SJCRH30 (cell line): Measurements from ENCODE around the gene MEI1. TPM values are rescaled to one million over a fixed set of nuclear protein-coding genes. Genes with fewer than 3 reads are reported as not detected.

ENCODE experiments used
- DNase-seq, 2 experiments: peaks; one replicate each; pipeline ENCODE4 v3.0.0-alpha.2; 2015 to 2020
- H3K27ac ChIP-seq: fragments of 250-450 bp; sonication (Bioruptor Pico); 2 replicates; pipeline ENCODE4 v1.5.1; 2020; ENCODE audit warnings: mild to moderate bottlenecking, moderate library complexity
- H3K27me3 ChIP-seq: fragments of 250-450 bp; sonication (Bioruptor Pico); 2 replicates; pipeline ENCODE4 v1.5.1; 2020; ENCODE audit warnings: mild to moderate bottlenecking, moderate library complexity
- H3K36me3 ChIP-seq: fragments of 250-450 bp; sonication (Bioruptor Pico); 2 replicates; pipeline ENCODE4 v1.5.1; 2020; ENCODE audit warnings: mild to moderate bottlenecking, moderate library complexity
- H3K4me1 ChIP-seq: fragments of 250-450 bp; sonication (Bioruptor Pico); 2 replicates; pipeline ENCODE4 v1.5.1; 2020; ENCODE audit warnings: mild to moderate bottlenecking, moderate library complexity
- H3K4me3 ChIP-seq: fragments of 250-450 bp; sonication (Bioruptor Pico); 2 replicates; pipeline ENCODE4 v1.5.1; 2020; ENCODE audit warnings: mild to moderate bottlenecking, moderate library complexity
- H3K9me3 ChIP-seq: fragments of 250-450 bp; sonication (Bioruptor Pico); replicated peaks from 2 replicates; pipeline ENCODE4 v1.5.1; 2020; ENCODE audit warnings: mild to moderate bottlenecking, moderate library complexity
- total RNA-seq: library from RNA; depleted of rRNA; stranded (reverse); fragments of >200 nt; shearing (Covaris generic); gene quantifications from 2 replicates; pipeline ENCODE4 v1.2.3, GENCODE V29; 2014

The MEI1 gene
- total RNA-seq, 1 experiment from 2014 or later, result not detected

- Histone ChIP-seq H3K4me3 (no peak overlapping the region), H3K36me3 (peaks cover 13% of the 10 kb centered on the region; the same call in 1 of the 2 replicates), H3K4me1 (peaks cover 4% of the 10 kb centered on the region), H3K9me3 (no peaks in the 10 kb centered on the region), H3K27me3 (no peaks in the 10 kb centered on the region), H3K27ac (no peak overlapping the region)
- no peak for DNase-seq
Observed at GRCh38 chr22:41810022-41810421, 110.7 kb downstream of the MEI1 start.

DNA sequence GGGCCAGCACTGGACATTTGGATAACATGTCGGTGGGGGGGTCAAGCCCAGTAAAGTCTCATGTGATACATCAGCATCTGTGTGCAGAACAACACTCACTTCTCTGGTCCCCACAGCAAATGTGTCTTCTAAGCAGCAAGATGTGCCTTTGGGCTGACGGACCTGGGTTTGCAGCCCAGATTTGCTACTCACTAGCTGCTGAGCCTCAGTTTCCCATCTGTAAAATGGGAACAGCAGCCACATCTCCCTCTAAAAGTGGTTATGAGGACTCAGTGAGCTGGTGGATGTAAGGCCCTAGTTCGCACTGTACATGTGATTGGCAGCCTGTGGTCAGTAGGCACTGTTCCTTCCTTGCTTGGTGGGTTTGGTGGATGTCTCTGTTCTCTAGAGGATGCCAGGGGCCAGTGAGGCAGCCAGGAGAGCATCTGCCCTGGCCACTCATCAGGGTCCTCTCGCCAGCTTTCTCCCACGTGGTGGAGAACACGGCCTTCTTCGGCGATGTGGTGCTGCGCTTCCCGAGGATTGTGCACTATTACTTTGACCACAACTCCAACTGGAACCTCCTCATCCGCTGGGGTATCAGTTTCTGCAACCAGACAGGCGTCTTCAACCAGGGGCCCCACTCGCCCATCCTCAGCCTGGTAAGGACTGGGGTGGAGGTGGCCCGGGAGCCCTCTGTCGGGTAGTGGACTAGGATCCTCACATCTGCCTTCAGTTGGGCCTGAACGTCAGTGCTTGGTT lies 113.7 kb downstream of the MEI1 start:
- H3K27me3 ChIP-seq, result no peaks in the 10 kb centered on the region
- H3K27ac ChIP-seq, result no peak overlapping the region
- no peaks in the 10 kb centered on the region for H3K9me3 ChIP-seq
- peaks cover 30% of the 10 kb centered on the region for H3K4me1 ChIP-seq
- no peak overlapping the region for H3K4me3 ChIP-seq
- DNase-seq, result no peak
- H3K36me3 ChIP-seq, result peaks cover 13% of the 10 kb centered on the region; the same call in 1 of the 2 replicates

DNA sequence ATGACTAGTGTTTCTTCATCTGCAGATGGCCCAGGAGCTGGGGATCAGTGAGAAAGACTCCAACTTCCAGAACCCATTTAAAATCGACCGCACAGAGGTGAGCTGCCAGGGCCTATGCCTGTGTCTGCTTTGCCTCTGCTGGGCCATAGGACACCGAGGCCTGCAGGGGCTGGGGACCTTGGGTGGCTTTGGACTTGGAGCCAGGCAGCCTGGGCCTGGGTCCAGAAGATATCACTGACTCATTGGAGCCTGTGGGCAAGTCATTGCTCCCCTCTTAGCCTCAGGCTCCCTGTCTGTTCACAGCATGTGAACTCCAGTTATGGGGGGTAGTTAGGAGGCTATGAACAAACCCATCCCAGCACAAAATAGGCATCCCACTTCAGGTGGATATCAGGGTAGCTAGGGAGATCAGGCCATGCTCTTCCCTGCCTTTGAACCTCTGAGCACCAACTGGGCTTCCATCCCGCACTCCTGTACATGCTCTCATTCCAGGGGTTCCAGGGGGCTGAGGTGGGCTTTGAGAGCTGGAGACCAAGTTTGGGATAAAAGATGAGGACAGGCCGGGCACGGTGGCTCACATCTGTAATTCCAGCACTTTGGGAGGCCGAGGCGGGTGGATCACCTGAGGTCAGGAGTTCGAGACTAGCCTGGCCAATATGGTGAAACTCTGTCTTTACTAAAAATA lies 114.6 kb downstream of the MEI1 start:
- no peak overlapping the region for H3K27ac ChIP-seq
- H3K36me3 ChIP-seq, result peaks cover 13% of the 10 kb centered on the region; the same call in 1 of the 2 replicates
- no peaks in the 10 kb centered on the region for H3K27me3 ChIP-seq
- no peak overlapping the region for H3K4me3 ChIP-seq
- no peak for DNase-seq
- H3K9me3 ChIP-seq, result no peaks in the 10 kb centered on the region
- peaks cover 35% of the 10 kb centered on the region for H3K4me1 ChIP-seq

DNA sequence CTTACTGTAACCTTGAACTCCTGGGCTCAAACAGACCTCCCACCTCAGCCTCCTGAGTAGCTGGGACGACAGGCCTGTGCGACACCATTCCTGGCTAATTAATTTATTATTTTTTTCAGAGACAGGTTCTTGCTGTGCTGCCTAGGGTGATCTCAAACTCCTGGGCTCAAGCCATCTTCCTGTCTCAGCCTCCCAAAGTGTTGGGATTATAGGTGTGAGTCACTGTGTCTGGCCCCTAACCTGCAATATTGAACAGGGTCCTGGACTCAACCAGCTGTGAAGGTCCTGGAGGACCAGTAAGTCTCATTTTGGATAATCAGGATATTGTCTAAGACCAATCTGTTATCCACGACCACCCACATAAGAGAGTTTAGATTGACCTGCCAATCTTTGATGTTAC lies 116.4 kb downstream of the MEI1 start:
- peak in 1 of 2 experiments; percentile 42 for DNase-seq
- peaks cover 8% of the 10 kb centered on the region; the same call in 1 of the 2 replicates for H3K36me3 ChIP-seq
- H3K27ac ChIP-seq, result peak overlapping the region; percentile 97
- peaks cover 35% of the 10 kb centered on the region for H3K4me1 ChIP-seq
- no peaks in the 10 kb centered on the region for H3K27me3 ChIP-seq
- H3K4me3 ChIP-seq, result no peak overlapping the region
- no peaks in the 10 kb centered on the region for H3K9me3 ChIP-seq

- no peaks in the 10 kb centered on the region for H3K9me3 ChIP-seq
- H3K4me1 ChIP-seq, result peaks cover 35% of the 10 kb centered on the region
- peak; percentile 92 to 96 for DNase-seq
- H3K27ac ChIP-seq, result peak overlapping the region; percentile 97
- H3K36me3 ChIP-seq, result peaks cover 8% of the 10 kb centered on the region; the same call in 1 of the 2 replicates
- no peaks in the 10 kb centered on the region for H3K27me3 ChIP-seq
- no peak overlapping the region for H3K4me3 ChIP-seq
Observed at GRCh38 chr22:41816241-41816640, 116.9 kb downstream of the MEI1 start.

DNA sequence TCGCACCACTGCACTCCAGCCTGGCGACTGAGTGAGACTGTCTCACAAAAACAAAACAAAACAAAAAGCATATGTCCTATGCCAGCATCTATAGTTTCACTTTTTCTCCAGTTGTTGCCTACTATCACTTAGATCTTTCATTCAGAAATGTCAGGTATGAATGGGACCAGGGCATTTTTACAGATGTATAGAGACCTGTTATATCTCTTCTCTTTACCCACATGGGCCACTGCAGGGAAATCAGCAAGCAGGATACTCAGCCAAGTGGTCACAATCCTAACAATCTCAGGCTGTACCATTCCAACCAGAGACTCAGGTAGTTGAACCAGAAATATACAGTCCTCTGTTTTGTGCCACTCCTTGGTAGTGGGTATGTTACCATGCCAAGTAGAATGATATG lies 117.6 kb downstream of the MEI1 start:
- Histone ChIP-seq H3K27me3 (no peaks in the 10 kb centered on the region), H3K4me3 (no peak overlapping the region), H3K4me1 (peaks cover 35% of the 10 kb centered on the region), H3K27ac (peak overlapping the region; percentile 97), H3K9me3 (no peaks in the 10 kb centered on the region), H3K36me3 (peaks cover 8% of the 10 kb centered on the region; the same call in 1 of the 2 replicates)
- DNase-seq, result no peak

DNA sequence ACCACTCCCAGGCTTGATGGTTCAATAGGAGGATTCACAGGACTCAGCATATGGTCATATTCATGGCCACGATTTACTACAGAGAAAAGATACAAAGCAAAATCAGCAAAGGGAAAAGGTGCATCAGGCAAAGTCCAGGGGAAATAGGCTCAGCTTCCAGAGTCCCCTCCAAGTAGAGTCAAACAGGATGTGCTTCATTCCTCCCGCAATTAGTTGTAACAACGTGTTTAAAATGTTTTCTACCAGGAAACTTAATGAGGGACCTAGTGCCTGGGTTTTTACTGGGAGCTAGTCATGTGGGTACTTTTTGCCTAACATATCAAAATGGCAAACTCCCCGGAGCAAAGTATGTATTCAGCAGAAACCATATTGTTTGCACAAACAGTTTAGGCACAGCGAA lies 118.7 kb downstream of the MEI1 start:
- DNase-seq, result no peak
- H3K27me3 ChIP-seq, result no peaks in the 10 kb centered on the region
- 0 out of 2 replicates have a peak overlapping the region, but pooled peaks have one; percentile 6 for H3K27ac ChIP-seq
- peaks cover 8% of the 10 kb centered on the region; the same call in 1 of the 2 replicates for H3K36me3 ChIP-seq
- H3K9me3 ChIP-seq, result no peaks in the 10 kb centered on the region
- no peak overlapping the region for H3K4me3 ChIP-seq
- peaks cover 35% of the 10 kb centered on the region for H3K4me1 ChIP-seq

GRCh38 chr22:41818596-41818995 lies 119.3 kb downstream of the MEI1 start:
- Histone ChIP-seq H3K36me3 (peaks cover 6% of the 10 kb centered on the region; the same call in 1 of the 2 replicates), H3K27ac (no peak overlapping the region)

GRCh38 chr22:41819257-41819656 lies 120.0 kb downstream of the MEI1 start:
- no peak for DNase-seq
- Histone ChIP-seq H3K9me3 (no peaks in the 10 kb centered on the region), H3K27me3 (no peaks in the 10 kb centered on the region), H3K36me3 (no peaks in the 10 kb centered on the region), H3K4me3 (no peak overlapping the region), H3K4me1 (peaks cover 35% of the 10 kb centered on the region), H3K27ac (no peak overlapping the region)

More at GRCh38 chr22:41818596-41818995, 119.3 kb downstream of the MEI1 start:
- DNase-seq, result no peak
- no peaks in the 10 kb centered on the region for H3K9me3 ChIP-seq
- no peaks in the 10 kb centered on the region for H3K27me3 ChIP-seq
- peaks cover 35% of the 10 kb centered on the region for H3K4me1 ChIP-seq
- H3K4me3 ChIP-seq, result no peak overlapping the region

- H3K4me1 ChIP-seq, result peaks cover 28% of the 10 kb centered on the region
- no peak overlapping the region for H3K27ac ChIP-seq
- H3K9me3 ChIP-seq, result no peaks in the 10 kb centered on the region
- no peaks in the 10 kb centered on the region for H3K36me3 ChIP-seq
- H3K4me3 ChIP-seq, result no peak overlapping the region
- DNase-seq, result no peak
- no peaks in the 10 kb centered on the region for H3K27me3 ChIP-seq
Observed at GRCh38 chr22:41820447-41820846, 121.1 kb downstream of the MEI1 start.

DNA sequence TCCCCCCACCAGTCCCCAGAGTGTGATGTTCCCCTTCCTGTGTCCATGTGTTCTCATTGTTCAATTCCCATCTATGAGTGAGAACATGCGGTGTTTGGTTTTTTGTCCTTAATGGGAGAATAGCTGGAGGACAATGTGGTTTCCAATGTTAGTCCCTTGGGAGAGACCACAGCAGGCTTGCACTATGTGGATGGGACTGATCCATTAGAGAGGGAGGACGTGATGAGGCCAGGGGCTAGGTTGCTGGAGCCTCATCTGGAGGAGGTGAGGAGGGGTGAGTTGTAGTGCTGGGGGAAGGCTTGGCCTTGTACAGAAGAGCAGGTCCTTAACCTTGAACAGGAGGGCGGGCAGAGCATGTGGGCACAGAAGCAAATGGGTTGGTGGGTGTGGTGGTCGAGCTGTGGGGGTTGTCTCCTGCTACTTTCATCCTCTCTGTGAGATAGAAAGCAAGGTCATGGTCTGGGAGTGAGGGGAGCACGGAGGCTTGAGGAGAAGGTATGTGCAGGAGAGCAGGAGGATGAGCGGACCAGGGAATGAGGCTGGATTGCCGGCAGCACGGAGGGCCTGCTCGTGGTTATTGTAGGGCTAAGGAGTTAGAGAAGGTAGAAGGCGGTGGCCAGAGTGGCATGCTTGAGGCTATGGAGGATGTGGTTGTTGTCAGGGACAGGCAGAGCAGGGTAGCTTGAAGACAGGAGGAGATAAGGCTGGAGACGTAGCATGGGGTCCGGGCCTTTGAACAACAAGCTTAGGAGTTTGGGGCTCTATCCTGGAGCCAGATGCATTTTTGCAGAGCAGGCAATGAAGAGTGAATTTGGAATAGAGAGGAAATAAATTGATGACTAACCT lies 122.4 kb downstream of the MEI1 start:
- no peak overlapping the region for H3K27ac ChIP-seq
- H3K27me3 ChIP-seq, result no peaks in the 10 kb centered on the region
- peak in 1 of 2 experiments; percentile 29 for DNase-seq
- peaks cover 30% of the 10 kb centered on the region for H3K4me1 ChIP-seq
- H3K36me3 ChIP-seq, result no peaks in the 10 kb centered on the region
- no peaks in the 10 kb centered on the region for H3K9me3 ChIP-seq
- no peak overlapping the region for H3K4me3 ChIP-seq

DNA sequence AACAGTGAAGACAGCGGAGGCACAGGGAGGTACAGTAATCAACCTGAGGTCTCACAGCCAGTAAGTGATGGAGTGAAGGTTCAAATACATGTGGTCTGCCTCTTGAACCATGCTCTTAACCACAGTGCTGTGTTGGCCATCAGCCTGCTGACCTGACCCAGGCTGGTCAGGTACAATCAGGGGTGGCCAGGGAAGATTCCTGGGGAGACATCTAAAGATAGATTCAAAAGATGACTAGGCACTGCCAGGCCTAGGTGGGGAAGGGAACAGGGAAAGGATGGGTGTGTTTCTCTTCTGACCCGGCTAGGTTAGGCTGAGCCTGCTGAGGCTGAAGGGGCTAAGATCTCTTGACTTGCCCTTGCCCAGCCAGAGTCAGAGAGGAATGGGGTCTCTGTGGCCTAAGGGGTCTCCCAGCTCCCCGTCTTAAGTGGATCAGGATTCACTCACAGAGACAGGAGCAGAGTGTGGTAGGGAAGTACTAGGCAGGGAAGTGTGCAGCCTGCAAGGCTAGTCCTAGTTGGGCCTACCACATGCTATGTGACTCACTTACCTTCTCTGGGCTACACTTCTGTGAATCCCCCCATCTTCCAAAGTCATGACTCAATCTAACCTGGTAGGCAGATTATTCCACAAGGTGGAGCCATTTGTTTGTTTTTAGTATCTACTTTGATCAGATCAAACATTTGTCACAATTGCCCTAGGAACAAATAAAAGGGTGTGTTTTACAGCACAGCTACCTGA lies 123.2 kb downstream of the MEI1 start:
- Histone ChIP-seq H3K4me1 (peaks cover 30% of the 10 kb centered on the region), H3K27ac (no peak overlapping the region), H3K4me3 (no peak overlapping the region), H3K27me3 (no peaks in the 10 kb centered on the region), H3K9me3 (no peaks in the 10 kb centered on the region), H3K36me3 (no peaks in the 10 kb centered on the region)
- peak in 1 of 2 experiments; percentile 50 for DNase-seq

- Histone ChIP-seq H3K4me3 (no peak overlapping the region), H3K27me3 (no peaks in the 10 kb centered on the region), H3K36me3 (no peaks in the 10 kb centered on the region), H3K4me1 (peaks cover 34% of the 10 kb centered on the region), H3K27ac (no peak overlapping the region), H3K9me3 (no peaks in the 10 kb centered on the region)
- no peak for DNase-seq
Observed at GRCh38 chr22:41823797-41824196, 124.5 kb downstream of the MEI1 start.

GRCh38 chr22:41825376-41825775 lies 126.1 kb downstream of the MEI1 start:
- Histone ChIP-seq H3K27me3 (no peaks in the 10 kb centered on the region), H3K36me3 (no peaks in the 10 kb centered on the region), H3K4me1 (peaks cover 43% of the 10 kb centered on the region), H3K9me3 (no peaks in the 10 kb centered on the region), H3K4me3 (no peak overlapping the region), H3K27ac (no peak overlapping the region)
- no peak for DNase-seq
